ENCODE results near the gene COX4I1. TPM values are rescaled to one million over a fixed set of nuclear protein-coding genes. Genes with fewer than 3 reads are reported as not detected.
"Not testable (repeated sequence)": the region's sequence is repeated elsewhere in the genome, so short reads cannot be mapped to it uniquely, and the experiment has no call there.

COX4I1 gene
- total RNA-seq, 2 donors from 2014 or later: 1,383 to 1,567 TPM

DNA sequence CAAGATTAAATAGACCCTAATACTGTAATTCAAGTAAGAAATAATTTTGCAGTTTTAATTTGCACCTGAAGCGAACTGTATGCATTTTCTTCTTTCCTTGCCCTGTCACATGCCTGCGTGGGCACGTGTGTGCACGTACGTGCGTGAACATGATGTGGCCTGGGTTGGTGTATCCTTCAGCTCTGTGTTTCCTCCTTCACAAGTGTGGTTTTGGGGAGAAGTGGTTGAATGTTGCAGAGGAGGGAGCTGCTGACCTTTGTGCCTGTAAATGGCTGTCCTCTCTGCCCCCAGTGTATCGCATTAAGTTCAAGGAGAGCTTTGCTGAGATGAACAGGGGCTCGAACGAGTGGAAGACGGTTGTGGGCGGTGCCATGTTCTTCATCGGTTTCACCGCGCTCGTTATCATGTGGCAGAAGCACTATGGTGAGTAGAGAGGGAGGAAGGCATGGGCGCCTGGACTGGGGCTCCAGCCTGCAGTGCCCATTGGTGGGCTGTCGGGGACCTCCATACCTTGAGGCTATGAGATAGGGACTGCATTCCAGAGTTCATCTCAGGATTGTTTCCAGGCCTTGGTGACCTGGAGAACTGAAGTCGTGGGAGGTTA, 6.0 kb downstream of the COX4I1 start:
- H3K27ac ChIP-seq: no peak overlapping the region
- H3K4me1 ChIP-seq: peaks cover 0 to 17% of the 10 kb centered on the region in 2 donors
- H3K9me3 ChIP-seq: no peaks in the 10 kb centered on the region
- no peaks in the 10 kb centered on the region for H3K27me3 ChIP-seq
- TF ChIP-seq CTCF (IDR thresholded peaks at IDR 0.05): no peak
- no peak for DNase-seq (ENCODE audit: low spot score)
- no peak overlapping the region for H3K4me3 ChIP-seq
- peaks cover 61% of the 10 kb centered on the region for H3K36me3 ChIP-seq

DNA sequence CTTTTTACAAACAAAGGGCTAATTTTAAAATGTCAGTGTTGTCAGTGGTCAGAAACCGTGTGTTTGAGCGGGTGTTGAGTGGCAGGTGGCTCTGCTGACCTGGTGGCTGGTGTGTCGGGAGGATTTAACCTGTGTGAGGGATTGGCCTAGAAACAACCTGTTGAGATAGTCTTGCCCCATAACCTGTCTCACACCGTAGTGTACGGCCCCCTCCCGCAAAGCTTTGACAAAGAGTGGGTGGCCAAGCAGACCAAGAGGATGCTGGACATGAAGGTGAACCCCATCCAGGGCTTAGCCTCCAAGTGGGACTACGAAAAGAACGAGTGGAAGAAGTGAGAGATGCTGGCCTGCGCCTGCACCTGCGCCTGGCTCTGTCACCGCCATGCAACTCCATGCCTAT, 7.0 kb downstream of the COX4I1 start:
- no peak for DNase-seq (ENCODE audit: low spot score)
- Histone ChIP-seq H3K27ac (no peak overlapping the region), H3K27me3 (no peaks in the 10 kb centered on the region), H3K36me3 (peaks cover 56% of the 10 kb centered on the region), H3K4me1 (peaks cover 0 to 7% of the 10 kb centered on the region in 2 donors), H3K9me3 (no peaks in the 10 kb centered on the region), H3K4me3 (no peak overlapping the region)
- TF ChIP-seq CTCF (IDR thresholded peaks at IDR 0.05): no peak

- not testable (repeated sequence) for H3K27me3 ChIP-seq; H3K4me3 ChIP-seq; H3K9me3 ChIP-seq; H3K27ac ChIP-seq; H3K4me1 ChIP-seq; DNase-seq (ENCODE audit: low spot score)
- peaks cover 48% of the 10 kb centered on the region for H3K36me3 ChIP-seq
These were observed 7.8 kb downstream of the COX4I1 start for GRCh38 chr16:85807340-85807739.

GRCh38 chr16:85808104-85808503, 8.6 kb downstream of the COX4I1 start:
- H3K4me1 ChIP-seq; H3K4me3 ChIP-seq; H3K27me3 ChIP-seq; H3K27ac ChIP-seq; H3K9me3 ChIP-seq; DNase-seq (ENCODE audit: low spot score): not testable (repeated sequence)
- peaks cover 40% of the 10 kb centered on the region for H3K36me3 ChIP-seq

GRCh38 chr16:85808926-85809325, 9.4 kb downstream of the COX4I1 start:
- H3K4me1 ChIP-seq: peaks cover 0 to under 1% of the 10 kb centered on the region in 2 donors
- no peak overlapping the region for H3K4me3 ChIP-seq
- DNase-seq (ENCODE audit: low spot score): no peak
- H3K27me3 ChIP-seq: no peaks in the 10 kb centered on the region
- H3K9me3 ChIP-seq: no peaks in the 10 kb centered on the region
- peaks cover 32% of the 10 kb centered on the region for H3K36me3 ChIP-seq
- no peak overlapping the region for H3K27ac ChIP-seq
- no peak for TF ChIP-seq CTCF (IDR thresholded peaks at IDR 0.05)

DNA sequence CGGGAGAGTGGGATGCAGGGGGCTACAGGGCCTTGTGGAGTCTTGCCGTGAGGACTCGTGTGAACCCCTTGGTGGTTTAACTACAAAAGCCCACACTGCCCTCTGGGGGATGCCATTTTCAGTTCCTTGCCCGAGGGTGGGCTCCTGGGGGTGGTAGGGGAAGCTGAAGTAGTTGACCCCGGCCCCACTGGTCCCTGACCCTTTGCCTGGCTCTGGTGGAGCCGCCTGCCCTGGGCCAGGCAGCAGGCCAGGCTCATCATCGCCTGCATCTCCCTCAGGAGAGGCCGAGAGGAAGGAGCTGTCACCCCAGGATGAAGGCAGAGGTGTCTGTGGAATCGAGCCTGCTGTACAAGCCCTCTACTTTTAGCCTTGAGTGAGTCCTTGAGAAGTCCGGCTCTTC, 10.2 kb downstream of the COX4I1 start:
- TF ChIP-seq CTCF (IDR thresholded peaks at IDR 0.05): no peak
- H3K27me3 ChIP-seq: no peaks in the 10 kb centered on the region
- H3K4me3 ChIP-seq: no peak overlapping the region
- H3K36me3 ChIP-seq: peaks cover 26% of the 10 kb centered on the region
- no peak overlapping the region for H3K27ac ChIP-seq
- no peaks in the 10 kb centered on the region for H3K4me1 ChIP-seq
- no peaks in the 10 kb centered on the region for H3K9me3 ChIP-seq
- no peak for DNase-seq (ENCODE audit: low spot score)

- DNase-seq (ENCODE audit: low spot score): no peak
- Histone ChIP-seq H3K4me1 (no peaks in the 10 kb centered on the region), H3K36me3 (peaks cover 20% of the 10 kb centered on the region), H3K9me3 (no peaks in the 10 kb centered on the region), H3K27me3 (no peaks in the 10 kb centered on the region), H3K27ac (no peak overlapping the region), H3K4me3 (no peak overlapping the region)
- no peak for TF ChIP-seq CTCF (IDR thresholded peaks at IDR 0.05)
These were observed 10.7 kb downstream of the COX4I1 start for GRCh38 chr16:85810097-85810741.
